GM12878 (cell line): ENCODE data around the gene CD248. TPM values are rescaled to one million over a fixed set of nuclear protein-coding genes. Genes with fewer than 3 reads are reported as not detected.

ENCODE experiments used
- EED ChIP-seq: sonication (generic); IDR thresholded peaks from 2 replicates; pipeline ENCODE4 v1.6.1; 2016; ENCODE audit warnings: antibody characterized with exemption, low read depth
- ETV6 ChIP-seq, 2 experiments: fragments of 450-650 bp in 1 of 2; IDR thresholded peaks in 1 of 2; conservative IDR thresholded peaks in 1 of 2; 2 replicates each; pipeline ENCODE4 v1.6.1; 2014; ENCODE audit warnings: antibody characterized with exemption in 1 of 2, borderline replicate concordance in 1 of 2, low read depth in 1 of 2, mild to moderate bottlenecking in 1 of 2, moderate library complexity in 1 of 2
- FOS ChIP-seq: IDR thresholded peaks from 3 replicates; pipeline ENCODE4 v1.6.1; 2011; ENCODE audit warnings: borderline replicate concordance; ENCODE audit not compliant: insufficient read length; ENCODE audit errors: extremely low read depth
- HSF1 ChIP-seq: fragments of 150-350 bp; IDR thresholded peaks from 2 replicates; pipeline ENCODE4 v1.6.1; 2014; ENCODE audit warnings: mild to moderate bottlenecking, low read depth, low read length
- PBX3 ChIP-seq: IDR thresholded peaks from 2 replicates; pipeline ENCODE4 v1.6.1; 2011; ENCODE audit warnings: mild to moderate bottlenecking, low read depth, low read length, moderate library complexity; ENCODE audit not compliant: insufficient replicate concordance
- PML ChIP-seq: IDR thresholded peaks from 2 replicates; pipeline ENCODE4 v1.6.1; 2012; ENCODE audit warnings: low read length, inconsistent platforms
- SUPT20H ChIP-seq: IDR thresholded peaks from 2 replicates; pipeline ENCODE4 v1.6.1; 2011; ENCODE audit warnings: low read depth, mild to moderate bottlenecking, low read length, moderate library complexity, borderline replicate concordance; ENCODE audit not compliant: control insufficient read depth
- TARDBP ChIP-seq: IDR thresholded peaks from 2 replicates; pipeline ENCODE4 v1.6.1; 2016; ENCODE audit warnings: borderline replicate concordance
- USF2 ChIP-seq: IDR thresholded peaks from 2 replicates; pipeline ENCODE4 v1.6.1; 2011; ENCODE audit warnings: low read depth, low read length, improper control_type of control experiment, borderline replicate concordance
- polyA plus RNA-seq, 11 experiments: library from polyadenylated mRNA; depleted of rRNA in 4 of 11; unstranded in 6 of 11; stranded (reverse) in 5 of 11; fragments of >200 nt; fragmentation: Nextera tagmentation in 4 of 11; fragmentation: Illumina TruSeq in 1 of 11; extraction: Ambion mirVana in 4 of 11; extraction: Trizol in 1 of 11; gene quantifications; 1 replicate in 1 of 11; 2 replicates in 10 of 11; pipeline versions ENCODE4 v1.2.1 to v1.2.3, GENCODE V29; 2011 to 2016; ENCODE audit warnings: inconsistent platforms in 2 of 11, missing spikeins in 2 of 11, low read depth in 1 of 11
- total RNA-seq, 4 experiments: library from RNA; depleted of rRNA in 3 of 4; stranded (reverse); fragments of >200 nt in 3 of 4; fragmentation: Illumina TruSeq in 1 of 4; extraction: Trizol in 1 of 4; gene quantifications; 2 replicates each; pipeline versions ENCODE4 v1.2.1 to v1.2.3, GENCODE V29; 2013 to 2021

CD248 gene
- total and polyA plus RNA-seq, 10 of the 15 experiments (the other 5 are each of a cell fraction or from before 2014, with no cell fraction given), result 0.10 to 0.21 (median 0.20) TPM; not detected in 7

GRCh38 chr11:66267379-66268243 lies 49.2 kb downstream of the CD248 start (continued):
- TF ChIP-seq TARDBP (peak; percentile 12; the same call in 1 of the 2 replicates), ETV6 (conservative IDR thresholded peaks at IDR 0.05 in 1 of 2, IDR thresholded peaks at IDR 0.05 in 1 of 2; ENCODE audit: borderline replicate concordance in 1 of 2, low read depth in 1 of 2) (no peak), FOS (no peak), PBX3 (no peak), USF2 (no peak), PML (0 out of 2 replicates have a peak, but pooled peaks have one; percentile 42), SUPT20H (no peak), EED (no peak), HSF1 (no peak)
